ENCODE data around the gene RAB11FIP2.

Gene RAB11FIP2

GRCh38 chr10:118033905-118034304 is 12.8 kb downstream of the RAB11FIP2 start:
- no peak for DNase-seq

GRCh38 chr10:118032564-118032963 is 14.2 kb downstream of the RAB11FIP2 start:
- DNase-seq: no peak

- no peak for DNase-seq
Observed at GRCh38 chr10:118031351-118032075, 15.2 kb downstream of the RAB11FIP2 start.

GRCh38 chr10:118028619-118029018 is 18.1 kb downstream of the RAB11FIP2 start:
- no peak for DNase-seq

GRCh38 chr10:118027397-118027796 is 19.3 kb downstream of the RAB11FIP2 start:
- peak in 1 of 3 experiments; percentile 14 for DNase-seq

- DNase-seq: no peak
Observed at GRCh38 chr10:118026936-118027335, 19.8 kb downstream of the RAB11FIP2 start.

GRCh38 chr10:118020365-118020764 is 26.4 kb downstream of the RAB11FIP2 start:
- DNase-seq: no peak

GRCh38 chr10:118017850-118018249 is 28.9 kb downstream of the RAB11FIP2 start:
- DNase-seq: peak in 1 of 3 experiments; percentile 53

GRCh38 chr10:118017071-118017740 is 29.5 kb downstream of the RAB11FIP2 start:
- no peak for DNase-seq

GRCh38 chr10:118012952-118013525 is 33.7 kb downstream of the RAB11FIP2 start:
- DNase-seq: peak in 1 of 3 experiments; percentile 47

GRCh38 chr10:118007773-118008172 is 39.0 kb downstream of the RAB11FIP2 start:
- no peak for DNase-seq

- DNase-seq: no peak
Observed at GRCh38 chr10:118003126-118003525, 43.6 kb downstream of the RAB11FIP2 start.

GRCh38 chr10:118002581-118002980 is 44.2 kb downstream of the RAB11FIP2 start:
- DNase-seq: no peak

- DNase-seq: peak in 1 of 3 experiments; percentile 9
Observed at GRCh38 chr10:117997673-117998072, 49.1 kb downstream of the RAB11FIP2 start.

GRCh38 chr10:117996709-117997108 is 50.0 kb downstream of the RAB11FIP2 start:
- DNase-seq: peak in 1 of 3 experiments; percentile 27

- DNase-seq: no peak
Observed at GRCh38 chr10:117994771-117995170, 52.0 kb downstream of the RAB11FIP2 start.

GRCh38 chr10:117993166-117993565 is 53.6 kb downstream of the RAB11FIP2 start:
- peak in 2 of 3 experiments; percentile 6 to 37 for DNase-seq

GRCh38 chr10:117991701-117992100 is 55.0 kb downstream of the RAB11FIP2 start:
- DNase-seq: no peak

GRCh38 chr10:117989962-117990361 is 56.8 kb downstream of the RAB11FIP2 start:
- no peak for DNase-seq

GRCh38 chr10:117988814-117989213 is 57.9 kb downstream of the RAB11FIP2 start:
- no peak for DNase-seq

GRCh38 chr10:117987244-117987909 is 59.4 kb downstream of the RAB11FIP2 start:
- DNase-seq: no peak

GRCh38 chr10:117983961-117984360 is 62.8 kb downstream of the RAB11FIP2 start:
- DNase-seq: no peak

Measured in NCI-H1417 (cell line).